ES-I3 (cell line): ENCODE measurements around the gene TMC1.
"Not testable (repeated sequence)": the region's sequence is repeated elsewhere in the genome, so short reads cannot be mapped to it uniquely, and the experiment has no call there.

Source experiments
- H3K36me3 ChIP-seq: 2 replicates; pipeline ENCODE4 v1.6.1; 2013; ENCODE audit warnings: mild to moderate bottlenecking, low read length, control low read depth, moderate library complexity; ENCODE audit not compliant: insufficient read depth
- H3K4me1 ChIP-seq: 2 replicates; pipeline ENCODE4 v1.6.1; 2013; ENCODE audit warnings: mild to moderate bottlenecking, control low read depth, low read length; ENCODE audit not compliant: insufficient read depth
- H3K9ac ChIP-seq: 2 replicates; pipeline ENCODE4 v1.6.1; 2013; ENCODE audit warnings: low read depth, mild to moderate bottlenecking, low read length, moderate library complexity
- H3K9me3 ChIP-seq: 2 replicates; pipeline ENCODE4 v1.6.1; 2013; ENCODE audit warnings: mild to moderate bottlenecking, low read length, moderate library complexity; ENCODE audit not compliant: control insufficient read depth, insufficient read depth

Gene TMC1

DNA sequence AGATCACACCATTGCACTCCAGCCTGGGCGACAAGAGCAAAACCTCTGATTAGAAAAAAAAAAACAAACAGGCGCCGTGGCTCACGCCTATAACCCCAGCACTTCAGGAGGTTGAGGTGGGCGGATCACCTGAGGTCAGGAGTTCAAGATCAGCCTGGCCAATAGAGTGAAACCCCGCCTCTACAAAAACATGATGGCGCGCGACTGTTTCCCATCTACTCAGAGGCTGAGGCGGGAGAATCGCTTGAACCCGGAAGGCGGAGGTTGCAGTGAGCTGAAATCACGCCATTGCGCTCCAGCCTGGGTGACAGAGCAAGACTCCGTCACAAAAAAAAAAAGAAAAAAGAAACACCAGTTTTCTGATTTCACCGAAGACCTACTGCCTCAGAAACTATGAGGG, at the start of gene TMC1:
Gene TMC1, plus strand, starts transcription at position 193 of the 400 bp plus-strand sequence. CDS start 127,041 bp downstream, outside the sequence.
- not testable (repeated sequence) for H3K9me3 ChIP-seq, H3K36me3 ChIP-seq
- H3K4me1 ChIP-seq, result peaks cover 16% of the 10 kb centered on the region
- peak within 1 kb of the TSS; percentile 40; the same call in 1 of the 2 replicates for H3K9ac ChIP-seq

DNA sequence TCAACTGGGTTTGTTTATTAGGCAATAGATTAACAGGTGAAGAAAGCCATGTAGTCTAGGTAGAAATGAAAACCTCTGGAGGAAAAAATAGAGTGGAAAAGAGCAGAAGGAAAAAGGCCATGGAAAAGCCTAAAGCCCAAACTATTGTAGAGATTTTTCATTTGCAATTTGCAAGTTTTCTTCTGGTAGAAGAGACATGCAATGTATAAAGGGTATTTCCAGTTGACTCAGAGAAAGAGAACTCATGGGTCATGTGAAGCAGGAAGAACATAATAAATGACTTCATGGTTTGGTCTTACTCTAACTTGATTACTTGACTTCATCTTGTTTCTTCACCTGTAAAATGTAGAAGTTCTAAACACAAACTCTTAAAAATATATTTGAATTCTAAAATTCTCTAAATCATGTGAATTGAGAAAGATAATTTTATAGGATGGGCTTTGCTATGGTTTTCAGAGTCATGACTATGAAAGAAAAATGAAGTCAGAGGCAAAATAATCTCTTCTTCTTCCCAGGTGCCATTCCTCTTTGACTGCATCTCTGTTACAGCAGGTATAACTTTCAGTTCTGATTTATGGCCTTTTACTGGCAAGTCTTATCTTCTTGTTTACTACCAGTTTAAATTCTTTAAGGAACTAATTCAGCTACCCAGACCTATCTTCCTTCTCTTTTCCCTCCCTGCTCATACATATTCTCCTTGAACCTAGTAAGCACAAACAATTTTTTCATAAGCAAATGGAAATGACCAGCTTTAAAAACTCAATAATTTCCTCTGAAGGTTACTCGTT, 47.7 kb upstream of the TMC1 start:
- H3K4me1 ChIP-seq, result peaks cover 23% of the 10 kb centered on the region
- H3K9me3 ChIP-seq, result no peaks in the 10 kb centered on the region
- no peak overlapping the region for H3K9ac ChIP-seq
- H3K36me3 ChIP-seq, result no peaks in the 10 kb centered on the region

DNA sequence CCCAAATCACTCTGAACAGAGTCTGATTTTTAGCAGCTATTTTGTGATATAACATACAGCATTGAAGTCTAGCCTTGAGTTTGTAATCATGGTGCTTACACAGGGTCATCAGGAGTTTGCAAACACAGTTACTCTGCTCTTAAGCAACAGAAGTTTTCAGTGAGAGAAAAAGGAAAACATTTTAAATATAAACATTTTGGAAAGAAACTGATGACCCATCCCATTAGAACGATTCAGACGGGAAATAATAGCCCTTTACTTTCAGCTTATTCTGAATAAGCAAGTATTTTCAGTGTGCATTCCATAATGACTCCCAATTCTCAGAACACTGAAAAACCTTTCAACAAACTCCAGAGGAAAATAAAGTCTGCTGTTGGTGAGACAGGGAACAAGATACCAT, 46.7 kb upstream of the TMC1 start:
- Histone ChIP-seq H3K4me1 (peaks cover 23% of the 10 kb centered on the region), H3K36me3 (no peaks in the 10 kb centered on the region), H3K9me3 (no peaks in the 10 kb centered on the region), H3K9ac (no peak overlapping the region)

DNA sequence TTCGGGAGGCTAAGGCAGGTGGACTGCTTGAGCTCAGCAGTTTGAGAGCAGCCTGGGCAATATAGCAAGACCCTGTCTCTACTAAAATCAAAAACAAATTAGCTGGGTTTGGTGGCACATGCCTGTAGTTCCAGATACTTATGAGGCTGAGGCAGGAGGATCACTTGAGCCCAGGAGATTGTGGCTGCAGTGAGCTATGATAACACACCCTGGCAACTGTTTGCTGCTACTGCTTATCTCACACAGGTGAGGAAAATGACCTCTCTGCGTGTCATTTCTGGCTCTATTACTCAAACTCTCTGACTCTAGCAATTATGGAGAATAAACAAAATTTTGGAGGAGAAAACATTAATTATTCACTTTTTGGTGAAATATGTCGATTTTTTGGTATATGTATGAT, 45.3 kb upstream of the TMC1 start:
- Histone ChIP-seq H3K9ac (no peak overlapping the region), H3K9me3 (no peaks in the 10 kb centered on the region), H3K4me1 (peaks cover 23% of the 10 kb centered on the region), H3K36me3 (no peaks in the 10 kb centered on the region)

DNA sequence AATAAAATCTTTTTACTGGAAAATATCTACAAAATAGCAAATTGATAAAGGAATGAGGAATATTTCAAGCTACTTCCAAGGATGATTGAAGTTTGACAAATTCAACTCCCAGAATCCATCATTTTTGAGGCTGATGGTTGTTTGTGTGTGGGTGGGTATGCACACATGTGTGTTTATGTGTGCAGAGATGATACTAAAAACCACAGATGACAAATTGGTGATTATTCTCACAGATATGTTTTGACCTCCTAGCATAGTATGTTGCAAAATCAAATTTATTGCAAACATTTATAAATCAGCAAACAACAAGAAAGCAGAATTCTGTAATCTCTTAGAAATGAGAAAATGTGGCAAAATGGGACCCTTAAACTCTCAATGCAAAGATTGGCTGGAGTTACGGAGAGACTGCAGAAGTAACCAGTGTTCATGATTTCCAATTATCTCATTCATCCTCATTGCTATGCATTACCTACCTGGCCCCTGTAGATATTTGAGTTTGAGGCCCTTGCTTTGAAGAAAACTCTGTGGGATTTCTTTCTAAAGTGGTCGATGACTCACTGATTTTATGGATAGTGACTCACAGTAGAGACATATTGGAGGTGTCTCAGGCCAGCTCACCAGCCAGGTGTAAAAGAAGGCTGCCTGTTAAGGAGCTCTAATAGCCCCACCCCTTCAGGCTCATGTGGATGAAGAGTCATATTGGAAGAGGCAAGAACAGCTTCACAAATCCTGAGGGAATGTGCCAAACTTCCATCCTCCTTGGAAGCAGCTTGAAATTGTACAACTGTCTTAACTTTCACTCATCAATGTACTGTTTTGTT, 44.6 kb upstream of the TMC1 start:
- H3K4me1 ChIP-seq, result peaks cover 20% of the 10 kb centered on the region
- H3K9me3 ChIP-seq, result no peaks in the 10 kb centered on the region
- no peaks in the 10 kb centered on the region for H3K36me3 ChIP-seq
- no peak overlapping the region for H3K9ac ChIP-seq

DNA sequence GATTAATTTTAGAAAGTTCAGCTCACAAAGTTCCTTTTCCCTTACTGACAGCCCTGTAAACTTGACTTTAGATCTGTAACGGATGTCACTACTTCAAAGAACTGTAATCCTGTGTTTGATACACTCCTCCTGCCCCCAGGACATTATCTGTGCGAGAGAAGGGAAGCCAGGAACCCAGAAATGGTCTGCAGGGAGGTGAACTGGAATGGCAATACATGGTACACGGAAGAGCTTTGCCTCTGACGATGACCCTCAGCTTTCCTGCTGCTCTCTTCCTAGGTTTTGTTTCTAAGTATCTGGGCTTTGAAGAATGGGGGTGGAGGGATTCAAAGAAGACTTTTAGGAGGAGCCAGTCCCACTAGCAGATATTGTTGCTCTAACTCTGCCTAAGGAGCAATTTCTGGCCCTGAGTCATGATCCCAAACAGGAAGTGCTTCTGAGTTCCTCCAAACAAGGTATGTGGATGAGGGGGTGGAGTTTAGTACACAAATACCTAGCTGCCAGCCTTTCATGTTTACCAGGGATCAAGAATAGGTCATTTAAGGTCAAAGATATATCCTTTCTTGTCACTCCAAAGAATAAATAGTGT, 43.4 kb upstream of the TMC1 start:
- peaks cover 19% of the 10 kb centered on the region for H3K4me1 ChIP-seq
- peak overlapping the region; percentile 32; the same call in 1 of the 2 replicates for H3K9ac ChIP-seq
- H3K36me3 ChIP-seq, result no peaks in the 10 kb centered on the region

DNA sequence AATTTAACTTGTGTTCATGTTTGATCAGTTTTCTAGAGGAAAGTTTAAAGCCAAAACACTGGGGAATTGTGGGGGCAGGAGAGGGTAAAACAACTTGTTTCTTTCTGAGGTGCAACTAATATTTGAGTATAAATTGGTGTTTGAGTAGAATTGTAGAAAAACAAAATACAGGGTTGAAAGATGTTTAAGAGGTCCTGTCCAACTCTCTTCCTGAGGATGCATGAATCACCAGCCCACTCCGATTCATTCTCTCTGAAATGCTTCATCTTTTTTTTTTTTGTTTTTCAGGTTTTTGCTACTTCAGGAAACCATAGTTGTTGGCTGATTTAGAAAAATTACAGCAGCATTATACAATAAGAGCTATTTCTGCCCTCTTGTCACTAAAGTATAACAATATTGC, 42.4 kb upstream of the TMC1 start:
- Histone ChIP-seq H3K9me3 (no peaks in the 10 kb centered on the region), H3K9ac (no peak overlapping the region), H3K4me1 (peaks cover 19% of the 10 kb centered on the region), H3K36me3 (no peaks in the 10 kb centered on the region)

More for the DNA sequence above, 43.4 kb upstream of the TMC1 start:
- no peaks in the 10 kb centered on the region for H3K9me3 ChIP-seq

DNA sequence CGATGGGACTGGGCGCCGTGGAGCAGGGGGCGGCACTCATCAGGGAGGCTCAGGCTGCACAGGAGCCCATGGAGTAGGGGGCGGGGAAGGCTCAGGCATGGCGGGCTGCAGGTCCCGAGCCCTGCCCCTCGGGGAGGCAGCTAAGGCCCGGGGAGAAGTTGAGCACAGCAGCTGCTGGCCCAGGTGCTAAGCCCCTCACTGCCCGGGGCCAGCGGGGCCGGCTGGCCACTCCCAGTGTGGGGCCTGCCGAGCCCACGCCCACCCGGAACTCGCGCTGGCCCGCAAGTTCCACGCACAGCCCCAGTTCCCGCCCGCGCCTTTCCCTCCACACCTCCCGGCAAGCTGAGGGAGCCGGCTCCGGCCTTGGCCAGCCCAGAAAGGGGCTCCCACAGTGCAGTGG, 41.1 kb upstream of the TMC1 start:
- H3K9me3 ChIP-seq, H3K36me3 ChIP-seq, H3K9ac ChIP-seq: not testable (repeated sequence)
- H3K4me1 ChIP-seq, result peaks cover 19% of the 10 kb centered on the region

DNA sequence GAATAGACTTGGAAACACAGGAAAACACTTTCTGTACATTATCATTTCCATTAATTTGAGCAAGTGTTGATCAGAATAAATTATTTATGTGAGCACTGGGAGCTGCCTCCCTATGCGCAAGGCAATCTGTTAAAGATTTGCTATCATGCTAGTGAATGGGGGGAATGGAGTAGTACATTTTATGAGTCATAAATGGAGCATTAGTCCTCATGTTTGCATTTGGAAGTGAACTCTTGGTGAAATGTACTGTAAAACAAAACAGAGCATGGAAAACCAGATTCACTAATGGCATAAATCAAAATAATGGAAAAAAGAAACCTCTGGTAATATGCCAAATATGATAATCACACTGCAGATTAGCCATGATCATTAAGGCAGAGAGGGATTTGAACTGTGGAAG, 40.5 kb upstream of the TMC1 start:
- Histone ChIP-seq H3K9ac (no peak overlapping the region), H3K4me1 (peaks cover 22% of the 10 kb centered on the region), H3K36me3 (no peaks in the 10 kb centered on the region), H3K9me3 (no peaks in the 10 kb centered on the region)

DNA sequence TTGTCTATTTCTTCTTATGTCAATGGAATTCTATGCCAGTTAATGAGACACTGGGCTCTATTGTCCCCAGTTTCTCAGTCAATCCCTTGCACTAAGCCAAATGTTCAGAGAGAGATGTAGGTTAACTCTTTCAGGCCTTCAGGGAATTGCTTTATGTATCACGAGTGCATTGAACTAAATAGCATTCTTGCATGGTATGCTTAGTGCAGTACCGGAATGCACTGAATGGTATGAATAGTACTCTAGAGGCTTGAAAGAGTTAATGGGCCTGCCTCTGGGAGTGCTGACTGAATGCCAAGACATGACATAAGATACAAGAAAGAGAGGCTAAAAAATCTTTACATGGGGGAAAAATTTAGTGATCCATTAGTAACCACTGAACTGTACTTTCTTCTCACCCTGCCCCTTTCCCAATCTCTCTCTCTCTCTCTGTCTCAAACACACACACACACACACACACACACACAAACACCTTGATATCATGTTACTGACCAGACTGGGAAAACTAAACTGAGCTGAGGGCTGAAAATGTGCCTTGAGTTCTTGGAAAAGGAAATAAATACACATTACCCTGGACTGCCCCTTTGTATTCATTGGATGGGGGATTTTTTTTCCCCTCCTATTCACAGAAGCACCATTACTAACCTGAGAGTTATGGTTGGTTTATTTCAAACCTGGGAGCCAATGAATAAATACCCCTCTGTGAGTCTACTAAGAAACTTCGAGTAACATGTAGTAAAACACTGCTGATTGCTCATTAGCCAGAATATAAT, 35.4 kb upstream of the TMC1 start:
- Histone ChIP-seq H3K9ac (no peak overlapping the region), H3K9me3 (no peaks in the 10 kb centered on the region), H3K36me3 (no peaks in the 10 kb centered on the region), H3K4me1 (peaks cover 12% of the 10 kb centered on the region; the same call in 1 of the 2 replicates)

DNA sequence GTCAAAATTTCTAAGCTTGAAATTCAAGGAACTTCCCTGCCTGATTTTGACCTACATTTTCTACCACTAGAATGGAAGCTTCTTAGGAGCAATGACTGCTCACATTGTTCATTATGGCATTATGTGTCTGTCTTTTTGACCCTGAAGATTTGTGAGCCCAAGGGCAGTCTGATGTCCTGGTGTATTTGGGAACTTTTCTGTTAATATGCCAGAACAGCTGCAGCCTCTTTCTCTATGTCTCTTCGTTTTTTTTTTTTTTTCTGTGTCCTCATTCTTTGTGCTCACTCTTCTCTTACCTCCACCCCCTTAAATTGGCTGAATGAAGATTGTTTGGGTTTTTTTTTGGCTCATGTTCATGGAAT, 34.8 kb upstream of the TMC1 start:
- Histone ChIP-seq H3K36me3 (no peaks in the 10 kb centered on the region), H3K9me3 (no peaks in the 10 kb centered on the region), H3K4me1 (peaks cover 12% of the 10 kb centered on the region; the same call in 1 of the 2 replicates), H3K9ac (no peak overlapping the region)

DNA sequence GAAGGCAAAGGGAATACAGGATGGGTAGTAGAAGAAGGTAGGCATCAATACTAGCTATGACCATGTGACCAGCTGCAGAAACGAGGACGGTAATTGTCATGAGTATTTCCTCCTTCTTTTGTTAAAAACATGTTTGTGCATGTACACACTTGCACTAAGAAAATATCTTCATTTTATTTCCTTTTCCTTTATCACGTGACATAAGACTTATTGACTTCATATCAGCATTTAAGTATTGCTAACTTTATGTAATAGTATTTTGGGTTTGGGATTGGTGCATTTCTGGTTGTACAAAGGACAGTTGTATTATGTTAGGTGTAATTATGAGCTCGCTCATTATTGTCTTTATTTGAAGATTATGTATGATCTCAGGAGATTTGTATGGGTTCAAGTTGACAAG, 33.7 kb upstream of the TMC1 start:
- not testable (repeated sequence) for H3K9ac ChIP-seq

DNA sequence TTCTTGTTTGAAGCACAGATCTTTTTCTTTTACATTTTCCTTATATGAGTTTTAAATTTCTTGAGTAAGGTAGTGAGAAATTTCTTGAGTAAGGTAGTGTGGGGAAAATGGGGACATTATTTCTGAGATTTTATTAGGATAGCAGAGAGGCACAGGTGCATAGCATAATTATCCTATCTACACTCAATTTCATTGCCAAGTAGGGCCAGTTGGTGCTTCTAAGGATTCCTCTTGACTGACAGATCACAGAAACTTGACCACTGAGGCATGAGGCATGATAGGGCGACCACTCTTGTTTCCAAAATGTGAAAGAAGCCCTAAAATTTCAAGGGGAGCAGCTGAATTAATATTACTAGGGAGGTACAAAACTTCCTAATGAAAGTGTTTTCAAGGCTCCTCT, 31.4 kb upstream of the TMC1 start:
- Histone ChIP-seq H3K9ac (no peak overlapping the region), H3K9me3 (no peaks in the 10 kb centered on the region), H3K36me3 (no peaks in the 10 kb centered on the region), H3K4me1 (peaks cover 12% of the 10 kb centered on the region; the same call in 1 of the 2 replicates)

More for the DNA sequence above, 33.7 kb upstream of the TMC1 start:
- H3K36me3 ChIP-seq, H3K9me3 ChIP-seq: not testable (repeated sequence)
- H3K4me1 ChIP-seq, result peaks cover 12% of the 10 kb centered on the region; the same call in 1 of the 2 replicates

DNA sequence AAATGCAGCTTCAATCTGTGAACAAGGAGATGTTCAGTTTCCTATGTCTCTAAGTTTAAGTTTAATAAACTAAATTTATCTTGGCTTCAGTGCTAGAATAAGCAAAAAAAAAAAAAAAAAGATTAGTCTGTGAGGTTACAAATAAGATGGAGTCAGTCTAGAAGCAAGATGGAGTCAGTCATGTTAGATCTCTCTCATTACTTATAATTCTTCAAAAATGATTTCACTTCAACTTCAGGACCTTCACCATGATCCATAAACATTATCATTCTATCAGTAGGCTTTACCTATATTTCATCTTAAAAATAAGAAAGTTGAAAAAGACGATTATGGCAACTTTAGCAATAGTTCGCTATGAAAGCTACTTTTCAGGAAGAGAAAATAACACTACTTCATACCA, 30.2 kb upstream of the TMC1 start:
- H3K9me3 ChIP-seq, result no peaks in the 10 kb centered on the region
- no peak overlapping the region for H3K9ac ChIP-seq
- 0 out of 2 replicates have a peak, but pooled peaks cover 5% of the 10 kb centered on the region for H3K4me1 ChIP-seq
- H3K36me3 ChIP-seq, result no peaks in the 10 kb centered on the region
